Mesendoderm (in vitro differentiated cells): ENCODE data around the gene YPEL2.

Experiments used
- DNase-seq: peaks from one replicate; pipeline ENCODE4 v3.0.0; 2013
- H2AK5ac ChIP-seq: 2 replicates; pipeline ENCODE4 v1.6.1; 2013; ENCODE audit warnings: low read length, inconsistent platforms
- H2BK120ac ChIP-seq: 2 replicates; pipeline ENCODE4 v1.6.1; 2013; ENCODE audit warnings: low read depth, mild to moderate bottlenecking, low read length, moderate library complexity, mixed read lengths
- H2BK15ac ChIP-seq: replicated peaks from 2 replicates; pipeline ENCODE4 v1.6.1; 2013; ENCODE audit warnings: low read depth, mild to moderate bottlenecking, moderate library complexity
- H2BK5ac ChIP-seq: 2 replicates; pipeline ENCODE4 v1.6.1; 2013; ENCODE audit warnings: low read length, inconsistent platforms
- H3K18ac ChIP-seq: 2 replicates; pipeline ENCODE4 v1.6.1; 2013; ENCODE audit warnings: mild to moderate bottlenecking, low read length, mixed read lengths
- H3K23ac ChIP-seq: one replicate; pipeline ENCODE4 v1.6.1; 2013; ENCODE audit warnings: low read length
- H3K27ac ChIP-seq: 2 replicates; pipeline ENCODE4 v1.5.1; 2013; ENCODE audit warnings: low read depth, mild to moderate bottlenecking, inconsistent platforms, low read length, moderate library complexity
- H3K27me3 ChIP-seq: 2 replicates; pipeline ENCODE4 v1.6.1; 2013; ENCODE audit warnings: low read length, control low read depth, mild to moderate bottlenecking, inconsistent platforms; ENCODE audit not compliant: insufficient read depth, poor library complexity
- H3K36me3 ChIP-seq: 2 replicates; pipeline ENCODE4 v1.6.1; 2013; ENCODE audit warnings: low read length, inconsistent platforms; ENCODE audit not compliant: control insufficient read depth, insufficient read depth
- H3K4ac ChIP-seq: one replicate; pipeline ENCODE4 v1.6.1; 2013; ENCODE audit warnings: low read depth, mild to moderate bottlenecking, low read length, moderate library complexity
- H3K4me1 ChIP-seq: 2 replicates; pipeline ENCODE4 v1.6.1; 2013; ENCODE audit warnings: low read depth, low read length, inconsistent platforms; ENCODE audit not compliant: control insufficient read depth
- H3K4me2 ChIP-seq: 2 replicates; pipeline ENCODE4 v1.6.1; 2013; ENCODE audit warnings: low read length
- H3K4me3 ChIP-seq: 2 replicates; pipeline ENCODE4 v1.5.1; 2013; ENCODE audit warnings: mild to moderate bottlenecking, low read length
- H3K56ac ChIP-seq: one replicate; pipeline ENCODE4 v1.6.1; 2013; ENCODE audit warnings: low read length
- H3K79me1 ChIP-seq: 2 replicates; pipeline ENCODE4 v1.6.1; 2013; ENCODE audit warnings: low read length, inconsistent platforms
- H3K79me2 ChIP-seq: 2 replicates; pipeline ENCODE4 v1.6.1; 2013; ENCODE audit warnings: mild to moderate bottlenecking, low read length; ENCODE audit not compliant: control insufficient read depth, insufficient read depth
- H3K9ac ChIP-seq: 2 replicates; pipeline ENCODE4 v1.6.1; 2013; ENCODE audit warnings: low read length, inconsistent platforms
- H4K5ac ChIP-seq: one replicate; pipeline ENCODE4 v1.6.1; 2013; ENCODE audit warnings: low read length
- H4K8ac ChIP-seq: one replicate; pipeline ENCODE4 v1.6.1; 2013; ENCODE audit warnings: low read depth, mild to moderate bottlenecking, control low read depth, low read length, moderate library complexity
- WGBS: extraction: QIAGEN DNeasy Blood & Tissue Kit; methylation state at CpG from one replicate; pipeline ENCODE4 v1.1.7; 2013; ENCODE audit warnings: low lambda C conversion rate, missing lambda C conversion rate; ENCODE audit not compliant: insufficient coverage; ENCODE audit errors: extremely low coverage; 5-methylcytosine and 5-hydroxymethylcytosine counted together

YPEL2 gene

DNA sequence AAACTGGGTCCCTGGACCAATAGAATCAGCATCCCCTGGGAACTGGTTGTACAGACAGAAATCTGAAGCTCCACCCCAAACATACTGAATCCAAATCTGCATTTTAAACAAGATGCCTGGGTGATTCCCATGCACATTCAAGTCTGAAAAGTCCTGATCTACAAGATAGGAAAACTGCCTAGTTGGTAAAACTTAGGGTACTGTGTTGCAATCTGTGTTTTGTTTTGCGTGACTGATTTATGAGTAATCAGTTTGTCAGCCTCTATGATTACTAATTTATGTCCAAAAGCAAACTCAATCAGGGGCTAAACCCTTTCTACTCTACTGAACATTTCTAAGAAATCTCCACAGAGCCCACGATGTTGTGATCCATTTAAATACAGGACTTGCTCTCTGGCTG, 103.8 kb downstream of the YPEL2 start:
- Histone ChIP-seq H3K23ac (no peak overlapping the region), H3K18ac (no peak overlapping the region), H2BK5ac (no peak overlapping the region), H3K4me1 (peaks cover 3% of the 10 kb centered on the region), H3K79me1 (no peaks in the 10 kb centered on the region), H3K79me2 (no peaks in the 10 kb centered on the region), H2BK120ac (no peak overlapping the region), H3K4ac (no peak overlapping the region), H4K8ac (no peak overlapping the region), H3K4me2 (no peak overlapping the region), H4K5ac (no peak overlapping the region), H2BK15ac (no peak overlapping the region), H3K56ac (no peak overlapping the region), H3K36me3 (no peaks in the 10 kb centered on the region), H3K27me3 (no peaks in the 10 kb centered on the region), H3K27ac (no peak overlapping the region), H3K4me3 (no peak overlapping the region), H2AK5ac (no peak overlapping the region), H3K9ac (no peak overlapping the region)
- WGBS = no CpG with 5 or more reads among the region's 2 CpGs
- no peak for DNase-seq

GRCh38 chr17:59436900-59437299, 105.4 kb downstream of the YPEL2 start:
- no peaks in the 10 kb centered on the region for H3K27me3 ChIP-seq

DNA sequence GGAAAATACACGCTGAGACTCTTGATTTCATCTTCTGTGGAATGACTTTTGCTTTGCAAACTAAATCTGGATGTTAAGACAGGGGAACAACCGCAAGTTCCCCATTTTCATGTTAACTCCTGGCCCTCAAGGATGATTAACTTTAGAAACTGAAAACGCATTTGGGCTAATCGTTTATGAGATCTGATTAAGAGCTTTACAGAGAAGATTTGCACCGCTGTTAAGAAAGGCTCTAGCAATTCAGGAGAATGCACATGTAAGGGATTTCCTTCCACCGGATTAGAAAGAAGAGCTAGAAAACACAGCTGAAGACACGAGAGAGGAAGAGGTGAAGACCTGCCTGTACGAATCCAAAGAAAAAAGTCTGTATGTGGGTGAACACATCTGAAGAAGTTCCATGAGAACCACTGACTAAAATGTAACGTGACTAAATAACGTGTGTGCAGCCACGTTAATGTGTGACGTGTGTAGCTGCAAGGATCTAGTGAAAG, 106.4 kb downstream of the YPEL2 start:
- H3K79me2 ChIP-seq = no peaks in the 10 kb centered on the region
- no peak overlapping the region for H4K8ac ChIP-seq
- no peaks in the 10 kb centered on the region for H3K79me1 ChIP-seq
- no peaks in the 10 kb centered on the region for H3K36me3 ChIP-seq
- H4K5ac ChIP-seq = no peak overlapping the region
- no peak for DNase-seq
- no peak overlapping the region for H3K4me2 ChIP-seq
- H3K4me1 ChIP-seq = no peaks in the 10 kb centered on the region
- H2BK5ac ChIP-seq = no peak overlapping the region
- H2AK5ac ChIP-seq = no peak overlapping the region
- H3K27ac ChIP-seq = no peak overlapping the region
- no peak overlapping the region for H2BK120ac ChIP-seq
- H3K18ac ChIP-seq = no peak overlapping the region
- no peak overlapping the region for H3K9ac ChIP-seq
- no peak overlapping the region for H3K4ac ChIP-seq
- no peak overlapping the region for H3K4me3 ChIP-seq
- H3K56ac ChIP-seq = no peak overlapping the region
- no peaks in the 10 kb centered on the region for H3K27me3 ChIP-seq
- H2BK15ac ChIP-seq = no peak overlapping the region
- no CpG with 5 or more reads among the region's 12 CpGs for WGBS
- no peak overlapping the region for H3K23ac ChIP-seq

More at GRCh38 chr17:59436900-59437299, 105.4 kb downstream of the YPEL2 start:
- Histone ChIP-seq H3K79me1 (no peaks in the 10 kb centered on the region), H2AK5ac (no peak overlapping the region), H3K4me2 (no peak overlapping the region), H4K8ac (no peak overlapping the region), H2BK15ac (no peak overlapping the region), H3K4me1 (no peaks in the 10 kb centered on the region), H3K56ac (no peak overlapping the region), H3K18ac (no peak overlapping the region), H3K9ac (no peak overlapping the region), H3K4ac (no peak overlapping the region), H4K5ac (no peak overlapping the region), H2BK5ac (no peak overlapping the region), H2BK120ac (no peak overlapping the region), H3K4me3 (no peak overlapping the region), H3K79me2 (no peaks in the 10 kb centered on the region), H3K23ac (no peak overlapping the region), H3K36me3 (no peaks in the 10 kb centered on the region), H3K27ac (no peak overlapping the region)
- no peak for DNase-seq
- no CpG with 5 or more reads among the region's 4 CpGs for WGBS

GRCh38 chr17:59439262-59439661, 107.8 kb downstream of the YPEL2 start:
- DNase-seq = peak; percentile 67
- Histone ChIP-seq H3K23ac (no peak overlapping the region), H2AK5ac (no peak overlapping the region), H3K4ac (no peak overlapping the region), H3K36me3 (no peaks in the 10 kb centered on the region), H2BK5ac (no peak overlapping the region), H3K27me3 (no peaks in the 10 kb centered on the region), H3K4me1 (no peaks in the 10 kb centered on the region), H3K4me3 (no peak overlapping the region), H3K27ac (no peak overlapping the region), H3K9ac (no peak overlapping the region), H3K79me2 (no peaks in the 10 kb centered on the region), H2BK120ac (no peak overlapping the region), H4K8ac (no peak overlapping the region), H4K5ac (no peak overlapping the region), H3K79me1 (no peaks in the 10 kb centered on the region), H3K4me2 (no peak overlapping the region), H3K56ac (no peak overlapping the region), H2BK15ac (no peak overlapping the region), H3K18ac (peak overlapping the region; percentile 61)
- WGBS = no CpG with 5 or more reads among the region's 4 CpGs

DNA sequence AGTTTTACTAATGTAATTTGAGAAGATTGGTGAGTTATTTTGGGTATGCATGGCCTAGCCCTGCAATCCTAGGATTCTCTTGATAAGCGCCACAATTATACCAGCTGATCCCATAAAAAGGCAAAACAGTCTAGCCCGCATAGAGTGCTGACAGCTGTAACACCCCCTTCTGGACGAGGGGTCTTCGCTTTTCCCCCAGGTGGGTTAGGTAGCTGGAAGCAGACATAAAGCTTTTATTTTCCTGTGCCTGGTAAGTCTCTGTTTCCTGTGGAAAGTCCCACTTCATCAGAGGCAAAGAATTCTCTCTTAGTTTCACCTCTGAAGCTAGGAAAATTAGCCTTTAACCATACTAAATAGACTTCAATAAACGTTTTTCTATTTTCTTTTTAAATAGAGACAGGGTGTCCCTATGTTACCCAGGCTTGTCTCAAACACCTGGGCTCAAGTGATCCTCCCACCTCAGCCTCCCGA, 108.3 kb downstream of the YPEL2 start:
- H2AK5ac ChIP-seq = no peak overlapping the region
- H4K5ac ChIP-seq = no peak overlapping the region
- H3K27me3 ChIP-seq = no peaks in the 10 kb centered on the region
- no peak for DNase-seq
- H2BK120ac ChIP-seq = no peak overlapping the region
- H3K36me3 ChIP-seq = no peaks in the 10 kb centered on the region
- no peak overlapping the region for H3K4ac ChIP-seq
- WGBS = no CpG with 5 or more reads among the region's 6 CpGs
- no peak overlapping the region for H3K4me3 ChIP-seq
- H3K27ac ChIP-seq = no peak overlapping the region
- H3K4me2 ChIP-seq = no peak overlapping the region
- H3K9ac ChIP-seq = no peak overlapping the region
- peak overlapping the region; percentile 61 for H3K18ac ChIP-seq
- H2BK5ac ChIP-seq = no peak overlapping the region
- H3K23ac ChIP-seq = no peak overlapping the region
- no peaks in the 10 kb centered on the region for H3K4me1 ChIP-seq
- no peak overlapping the region for H2BK15ac ChIP-seq
- no peaks in the 10 kb centered on the region for H3K79me2 ChIP-seq
- H4K8ac ChIP-seq = no peak overlapping the region
- no peaks in the 10 kb centered on the region for H3K79me1 ChIP-seq
- peak overlapping the region; percentile 5 for H3K56ac ChIP-seq

DNA sequence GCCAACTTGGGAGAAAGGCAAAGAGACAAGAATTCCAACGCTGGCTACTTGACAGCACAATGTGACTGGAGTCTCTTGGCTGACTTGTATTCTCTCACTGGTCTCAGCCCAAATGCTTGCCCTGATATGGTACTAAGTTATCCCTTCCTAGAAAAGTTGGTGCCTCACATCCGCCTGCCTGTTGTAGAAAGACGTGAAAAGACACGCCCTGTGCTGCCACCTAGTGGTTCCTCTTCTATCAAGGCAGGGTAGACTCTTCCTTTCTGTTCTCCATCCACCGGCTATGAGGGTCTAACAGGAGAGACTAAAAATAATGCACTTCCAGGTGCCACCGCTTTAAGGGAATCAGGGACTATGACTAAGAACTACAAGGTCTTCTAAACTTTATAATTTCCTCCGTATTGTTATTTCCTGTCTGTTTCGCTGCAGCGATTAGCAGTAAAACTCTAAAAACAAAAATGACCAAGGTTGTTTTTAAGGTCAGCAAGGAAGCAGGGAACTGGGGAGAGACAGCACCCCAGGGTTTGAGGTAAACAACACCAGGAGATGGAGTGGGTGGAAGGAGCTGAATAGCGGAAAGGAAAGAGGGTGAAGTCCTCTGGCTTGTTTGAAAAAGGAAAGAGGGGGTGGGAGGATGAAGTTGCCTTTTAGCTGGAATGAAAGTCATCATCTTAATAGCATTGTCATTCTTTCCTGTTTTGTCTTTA, 109.5 kb downstream of the YPEL2 start:
- H3K79me2 ChIP-seq = no peaks in the 10 kb centered on the region
- H3K18ac ChIP-seq = no peak overlapping the region
- H3K4ac ChIP-seq = peak overlapping the region; percentile 82
- H2BK120ac ChIP-seq = no peak overlapping the region
- no peak overlapping the region for H4K5ac ChIP-seq
- H3K23ac ChIP-seq = no peak overlapping the region
- H3K4me3 ChIP-seq = no peak overlapping the region
- H2BK15ac ChIP-seq = no peak overlapping the region
- no peaks in the 10 kb centered on the region for H3K27me3 ChIP-seq
- H2BK5ac ChIP-seq = no peak overlapping the region
- no peak overlapping the region for H3K56ac ChIP-seq
- H2AK5ac ChIP-seq = no peak overlapping the region
- no peaks in the 10 kb centered on the region for H3K36me3 ChIP-seq
- WGBS = no CpG with 5 or more reads among the region's 10 CpGs
- no peak overlapping the region for H3K9ac ChIP-seq
- no peaks in the 10 kb centered on the region for H3K79me1 ChIP-seq
- H3K4me2 ChIP-seq = no peak overlapping the region
- peak; percentile 96 for DNase-seq
- H3K4me1 ChIP-seq = no peaks in the 10 kb centered on the region
- no peak overlapping the region for H4K8ac ChIP-seq
- H3K27ac ChIP-seq = no peak overlapping the region
